Activated CD8-positive, alpha-beta memory T cell treated with anti-CD3 and anti-CD28 coated beads, Interleukin-2, amount 10 ng/mL, durations not matched to agents 7 days and 5 days (primary cell): ENCODE data around the gene NUDT1. TPM values are rescaled to one million over a fixed set of nuclear protein-coding genes. Genes with fewer than 3 reads are reported as not detected.

Experiments used
- ATAC-seq: fragments of 150-1000 bp; cut with Tn5 transposase; one replicate; pipeline ENCODE4 v1.10.0; 2021; ENCODE audit warnings: moderate library complexity
- CTCF ChIA-PET: fragments of 350-600 bp; sonication (Branson Sonifier 250); formaldehyde crosslinking; loops from one replicate; lab custom pipeline; 2021; ENCODE audit warnings: antibody characterized with exemption; lab: Charles Lee
- DNase-seq: peaks from one replicate; pipeline ENCODE4 v3.0.0-alpha.2; 2020
- H3K27ac Mint-ChIP-seq: one replicate; pipeline ENCODE4 v1.8.0; 2021; ENCODE audit warnings: mild to moderate bottlenecking, mixed read lengths
- H3K27me3 Mint-ChIP-seq: one replicate; pipeline ENCODE4 v1.8.0; 2021; ENCODE audit warnings: mixed read lengths
- H3K36me3 Mint-ChIP-seq: one replicate; pipeline ENCODE4 v1.8.0; 2021; ENCODE audit warnings: mild to moderate bottlenecking, mixed read lengths
- H3K4me1 Mint-ChIP-seq: one replicate; pipeline ENCODE4 v1.8.0; 2021; ENCODE audit warnings: mixed read lengths
- H3K4me3 Mint-ChIP-seq: one replicate; pipeline ENCODE4 v1.8.0; 2021; ENCODE audit warnings: mild to moderate bottlenecking, moderate library complexity, mixed read lengths
- H3K9me3 Mint-ChIP-seq: one replicate; pipeline ENCODE4 v1.8.0; 2022; ENCODE audit warnings: low read depth, mixed read lengths
- total RNA-seq, 2 experiments: library from RNA; stranded (reverse); gene quantifications; one replicate each; pipeline ENCODE4 v1.2.3, GENCODE V29; 2021

The NUDT1 gene
- total RNA-seq, 2 experiments from 2014 or later: 85.7 to 105 TPM

DNA sequence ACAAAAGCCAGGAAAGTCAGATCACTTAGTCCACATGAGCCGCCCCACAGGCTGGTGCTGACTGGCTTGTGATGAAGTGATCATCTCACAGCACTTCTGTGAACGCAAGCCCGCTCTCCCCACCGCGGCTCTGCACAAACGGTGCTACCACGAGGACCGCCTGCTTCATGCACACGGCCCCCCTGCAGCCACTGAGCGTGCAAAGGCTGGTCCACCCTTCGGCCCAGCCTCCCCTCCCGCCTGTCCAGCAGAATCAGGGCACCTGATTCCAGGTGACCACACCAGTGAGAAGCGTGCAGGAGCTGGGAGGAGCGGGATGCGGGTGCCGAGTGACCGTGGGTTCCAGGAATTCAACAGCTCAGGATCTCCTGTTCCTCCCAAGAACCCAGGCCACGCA, 41.4 kb upstream of the NUDT1 start:
- Mint-ChIP-seq H3K9me3 (no peaks in the 10 kb centered on the region), H3K27ac (no peak overlapping the region), H3K4me3 (no peak overlapping the region), H3K36me3 (peaks cover 18% of the 10 kb centered on the region), H3K4me1 (no peaks in the 10 kb centered on the region), H3K27me3 (no peaks in the 10 kb centered on the region)
- CTCF ChIA-PET: no interaction called here
- DNase-seq (no peak), ATAC-seq (no peak)

DNA sequence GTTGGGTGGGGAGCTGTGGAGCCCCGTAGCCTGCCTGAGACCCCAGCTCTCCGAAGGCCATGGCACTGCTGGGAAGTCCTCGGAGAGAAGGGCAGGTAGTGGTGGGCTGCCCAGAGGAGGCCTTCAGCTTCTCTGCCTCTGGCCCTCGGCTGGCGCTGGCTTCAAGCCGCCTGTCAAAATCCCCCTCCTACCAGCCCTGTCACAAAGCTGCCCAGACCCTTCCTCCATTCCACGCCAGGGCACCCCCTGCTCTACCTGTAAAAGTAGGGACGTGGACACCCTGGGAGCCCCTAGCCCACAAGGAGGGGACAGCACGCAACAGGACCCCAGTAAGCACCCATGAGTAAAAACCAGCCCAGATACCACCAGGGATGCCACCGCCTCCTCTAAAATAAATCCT, 40.9 kb upstream of the NUDT1 start:
- H3K4me1 Mint-ChIP-seq: no peaks in the 10 kb centered on the region
- no peaks in the 10 kb centered on the region for H3K27me3 Mint-ChIP-seq
- no peak overlapping the region for H3K4me3 Mint-ChIP-seq
- DNase-seq (no peak), ATAC-seq (no peak)
- H3K27ac Mint-ChIP-seq: no peak overlapping the region
- CTCF ChIA-PET: no interaction called here
- peaks cover 12% of the 10 kb centered on the region for H3K36me3 Mint-ChIP-seq
- H3K9me3 Mint-ChIP-seq: no peaks in the 10 kb centered on the region

- no peak for DNase-seq
- Mint-ChIP-seq H3K27me3 (no peaks in the 10 kb centered on the region), H3K36me3 (peaks cover 7% of the 10 kb centered on the region), H3K9me3 (no peaks in the 10 kb centered on the region), H3K4me3 (no peak overlapping the region), H3K27ac (no peak overlapping the region), H3K4me1 (no peaks in the 10 kb centered on the region)
- no peak for ATAC-seq
- CTCF ChIA-PET: no interaction called here
These were observed 40.2 kb upstream of the NUDT1 start for GRCh38 chr7:2201686-2202360.

DNA sequence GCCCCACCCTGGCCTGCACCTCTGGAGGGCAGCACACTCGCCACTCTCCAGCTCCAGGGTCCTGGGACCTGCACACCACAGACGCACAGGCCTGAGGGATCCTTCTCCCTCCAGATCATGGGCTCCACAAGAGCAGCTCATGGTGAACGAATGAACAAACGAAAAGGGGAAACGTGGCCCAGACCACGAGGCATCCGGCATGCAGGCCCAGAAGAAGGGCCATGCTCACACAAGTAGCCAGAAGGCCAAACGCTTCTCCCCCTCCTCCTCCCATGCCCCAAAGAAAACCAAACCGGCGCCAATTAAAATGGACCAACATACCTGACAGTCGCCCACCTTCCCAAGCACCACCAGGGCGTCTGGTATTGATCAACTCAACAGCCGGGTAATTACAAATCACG, 39.7 kb upstream of the NUDT1 start:
- Mint-ChIP-seq H3K27ac (no peak overlapping the region), H3K4me3 (no peak overlapping the region), H3K9me3 (no peaks in the 10 kb centered on the region), H3K4me1 (no peaks in the 10 kb centered on the region), H3K36me3 (peaks cover 3% of the 10 kb centered on the region), H3K27me3 (no peaks in the 10 kb centered on the region)
- DNase-seq (no peak), ATAC-seq (no peak)
- CTCF ChIA-PET: no interaction called here

DNA sequence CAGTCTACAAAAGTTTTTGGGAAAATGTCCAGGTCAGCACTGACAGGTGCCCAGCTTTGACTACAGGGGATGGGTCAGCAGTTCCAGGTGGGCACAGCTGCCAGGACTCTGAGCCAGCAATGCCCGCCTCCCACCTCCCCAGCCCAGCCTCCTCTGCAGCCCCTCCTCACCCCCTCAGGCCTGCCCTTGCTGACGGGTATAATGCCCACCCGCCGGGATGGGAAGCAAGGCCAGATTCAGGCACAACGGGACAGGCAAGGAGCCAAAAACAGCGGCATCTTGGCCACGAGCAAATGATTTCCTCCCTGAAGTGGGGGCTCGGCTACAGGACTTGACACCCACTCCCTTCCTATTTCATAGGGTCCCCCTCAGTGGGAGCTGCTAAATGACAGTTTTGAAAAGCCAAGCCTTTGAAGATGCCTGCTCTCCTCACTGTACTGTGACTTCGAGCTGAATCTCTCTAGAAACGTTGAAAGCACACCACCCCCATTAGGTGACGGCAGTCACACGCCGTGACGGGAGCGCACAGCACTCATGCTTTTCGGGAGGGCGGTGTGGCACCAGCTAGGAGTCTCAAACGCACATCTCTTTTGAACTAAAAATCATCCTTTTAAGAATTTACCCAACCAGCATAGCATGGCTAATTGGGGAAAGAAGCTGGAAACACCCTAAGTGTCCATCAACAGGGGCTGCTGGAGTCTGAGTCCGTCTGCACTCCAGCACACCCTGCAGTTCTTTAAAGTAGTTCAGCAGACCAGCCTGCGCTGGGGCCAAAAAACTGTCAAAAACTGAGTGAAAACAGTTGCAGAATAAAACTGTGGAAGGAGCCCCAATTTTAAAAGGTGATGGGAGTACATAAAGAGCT, 38.9 kb upstream of the NUDT1 start:
- Mint-ChIP-seq H3K36me3 (peaks cover 3% of the 10 kb centered on the region), H3K4me1 (no peaks in the 10 kb centered on the region), H3K27ac (no peak overlapping the region), H3K9me3 (no peaks in the 10 kb centered on the region), H3K27me3 (no peaks in the 10 kb centered on the region), H3K4me3 (no peak overlapping the region)
- DNase-seq (no peak), ATAC-seq (no peak)
- CTCF ChIA-PET: interaction anchor here (0.6 to 1.5 kb wide), 2 partner anchors 8 to 12 kb away, joined by 3 to 5 read pairs; no protein-coding TSS in a partner anchor

DNA sequence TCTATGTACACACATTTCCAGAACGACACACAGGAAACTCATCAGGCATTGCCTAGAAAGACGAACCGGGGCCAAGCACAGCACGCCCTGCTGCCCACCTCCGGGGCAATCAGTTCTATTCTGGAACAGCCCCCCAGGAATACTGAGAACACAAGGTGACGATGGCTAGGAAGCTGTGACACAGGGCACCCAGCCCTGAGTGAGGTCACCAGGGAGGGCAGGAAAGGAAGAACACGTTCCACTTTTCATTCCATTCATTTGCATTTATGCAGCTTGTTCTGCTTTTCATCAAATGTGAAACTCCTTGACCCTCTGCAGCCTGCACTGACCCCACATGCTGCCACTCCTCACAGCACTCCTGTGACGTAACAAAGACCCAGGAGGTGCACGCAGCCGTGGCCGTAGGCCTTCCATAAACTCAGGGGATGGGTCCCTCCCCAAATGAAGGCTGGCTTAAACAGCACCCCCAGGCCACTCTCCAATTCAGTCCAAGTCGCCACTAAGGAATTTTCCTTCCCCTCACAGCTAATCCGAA, 38.2 kb upstream of the NUDT1 start:
- ATAC-seq (no peak), DNase-seq (no peak)
- Mint-ChIP-seq H3K9me3 (no peaks in the 10 kb centered on the region), H3K4me1 (no peaks in the 10 kb centered on the region), H3K4me3 (no peak overlapping the region), H3K27ac (no peak overlapping the region), H3K36me3 (peaks cover 3% of the 10 kb centered on the region), H3K27me3 (no peaks in the 10 kb centered on the region)
- CTCF ChIA-PET: interaction anchor here (1.5 kb wide), 1 partner anchor 9 kb away, joined by 5 read pairs; no protein-coding TSS in a partner anchor

GRCh38 chr7:2204446-2204845, 37.6 kb upstream of the NUDT1 start:
- Mint-ChIP-seq H3K36me3 (peaks cover 3% of the 10 kb centered on the region), H3K4me3 (no peak overlapping the region), H3K27ac (no peak overlapping the region), H3K4me1 (no peaks in the 10 kb centered on the region), H3K9me3 (no peaks in the 10 kb centered on the region), H3K27me3 (no peaks in the 10 kb centered on the region)
- no peak for DNase-seq
- no peak for ATAC-seq
- CTCF ChIA-PET: interaction anchor here (1.5 kb wide), 1 partner anchor 10 kb away, joined by 5 read pairs; no protein-coding TSS in a partner anchor

DNA sequence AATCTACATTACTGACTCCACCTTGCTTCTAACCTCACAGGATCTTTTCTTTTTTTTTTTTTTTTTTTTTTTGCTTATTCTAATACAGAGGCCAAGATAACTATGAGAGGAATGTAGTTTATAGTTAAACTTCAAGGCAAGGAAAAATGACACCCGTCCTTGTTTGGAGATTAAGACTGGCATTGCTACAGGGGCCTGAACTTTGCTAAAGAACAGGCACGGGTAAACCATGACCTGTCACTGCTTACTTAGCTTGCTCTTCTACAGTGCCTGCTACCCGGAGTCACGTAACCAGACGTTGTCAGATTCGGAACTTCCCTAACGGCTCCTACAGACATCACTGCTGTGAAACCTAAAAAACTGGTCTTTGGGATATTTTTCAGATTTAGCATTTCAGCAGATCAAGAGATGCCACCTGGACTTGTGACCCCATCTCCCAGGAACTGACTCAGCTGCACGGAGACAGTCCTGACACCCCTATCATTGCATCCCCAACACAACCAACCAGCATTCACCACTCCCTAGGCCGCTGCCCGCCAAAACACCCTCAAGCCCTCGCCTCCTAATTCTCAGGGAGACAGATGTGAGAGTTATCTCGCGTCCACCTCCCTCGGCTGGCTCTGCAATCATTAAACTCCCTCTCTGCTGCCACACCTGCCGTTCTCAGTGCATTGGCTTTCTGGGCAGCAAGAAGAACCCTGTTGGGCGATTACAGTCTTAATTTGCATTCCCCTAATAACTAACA, 36.8 kb upstream of the NUDT1 start:
- Mint-ChIP-seq H3K27ac (no peak overlapping the region), H3K27me3 (no peaks in the 10 kb centered on the region), H3K36me3 (peaks cover 2% of the 10 kb centered on the region), H3K4me1 (peaks cover 2% of the 10 kb centered on the region), H3K9me3 (no peaks in the 10 kb centered on the region), H3K4me3 (no peak overlapping the region)
- DNase-seq: no peak
- CTCF ChIA-PET: interaction anchor here (0.5 kb wide), 1 partner anchor 417 kb away, joined by 3 read pairs; no protein-coding TSS in a partner anchor
- ATAC-seq: no peak

DNA sequence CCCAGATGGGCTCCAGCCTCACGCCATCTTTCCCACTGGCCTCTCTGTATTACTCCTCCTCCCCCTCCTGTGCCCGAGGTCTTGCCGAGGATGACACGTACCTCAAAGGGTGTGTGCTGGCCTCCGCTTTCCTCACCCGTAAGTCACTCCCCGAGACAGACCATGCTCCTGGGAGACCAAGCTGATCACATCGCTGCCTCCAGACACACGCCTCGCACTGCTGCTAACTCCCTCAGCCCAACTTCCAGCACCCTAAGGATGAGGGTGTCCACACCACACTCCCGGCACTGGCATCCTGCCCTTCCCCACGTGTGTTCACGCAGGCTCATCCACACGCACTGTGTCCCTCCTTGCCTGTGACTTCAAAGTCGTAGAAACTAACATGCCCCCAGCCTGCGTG, 33.3 kb upstream of the NUDT1 start:
- Mint-ChIP-seq H3K4me1 (peaks cover 2% of the 10 kb centered on the region), H3K9me3 (no peaks in the 10 kb centered on the region), H3K27me3 (no peaks in the 10 kb centered on the region), H3K36me3 (peaks cover 8% of the 10 kb centered on the region), H3K4me3 (no peak overlapping the region), H3K27ac (no peak overlapping the region)
- no peak for DNase-seq
- CTCF ChIA-PET: interaction anchor here (1.1 to 1.6 kb wide), 4 partner anchors 16 to 628 kb away, joined by 3 to 4 read pairs (median 3); no protein-coding TSS in a partner anchor
- no peak for ATAC-seq

DNA sequence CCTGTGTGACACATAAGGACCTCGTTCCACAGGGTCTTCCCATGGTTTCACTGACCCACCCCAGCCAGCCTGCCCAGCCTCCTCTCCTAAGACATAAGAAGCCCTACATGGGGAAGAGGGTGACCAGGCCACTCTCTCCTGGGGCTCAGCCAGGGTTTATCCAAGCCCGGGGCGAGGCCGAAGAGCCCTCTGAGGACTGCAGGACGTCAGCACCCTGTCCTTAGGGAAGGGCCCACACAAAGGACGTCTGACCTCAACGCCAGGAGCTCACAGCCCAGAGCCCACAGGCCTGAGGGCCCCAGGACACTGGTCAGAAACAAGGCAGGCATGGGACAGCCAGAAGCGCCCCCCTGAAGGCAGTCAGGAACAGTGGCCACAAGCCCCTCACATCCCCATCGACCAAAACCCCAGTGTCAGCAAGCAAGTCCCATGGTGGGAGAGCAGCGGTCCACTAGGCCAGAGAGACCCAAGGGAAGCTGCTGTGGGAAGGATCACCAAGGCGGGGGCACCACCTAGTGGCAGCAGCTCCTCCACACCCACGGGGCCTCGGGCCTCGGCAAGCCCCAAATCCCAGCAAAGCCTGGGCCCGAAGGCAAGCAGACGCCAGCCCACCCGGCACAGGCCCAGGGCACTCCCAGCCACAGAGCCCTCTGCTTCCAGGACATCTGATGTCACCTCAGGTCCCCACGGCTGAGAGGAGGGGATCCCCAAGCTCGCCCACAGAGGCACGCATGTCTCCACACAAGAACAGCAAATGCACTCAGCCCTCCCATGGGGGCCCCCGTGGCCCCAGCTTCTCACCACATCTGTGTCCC, 32.7 kb upstream of the NUDT1 start:
- CTCF ChIA-PET: interaction anchor here (0.6 to 1.6 kb wide), 12 partner anchors 14 to 628 kb away, joined by 3 to 5 read pairs (median 3); no protein-coding TSS in a partner anchor
- DNase-seq (peak; percentile 67), ATAC-seq (peak; percentile 66)
- Mint-ChIP-seq H3K4me3 (no peak overlapping the region), H3K27ac (no peak overlapping the region), H3K9me3 (no peaks in the 10 kb centered on the region), H3K27me3 (no peaks in the 10 kb centered on the region), H3K4me1 (peaks cover 7% of the 10 kb centered on the region), H3K36me3 (peaks cover 8% of the 10 kb centered on the region)

- peaks cover 8% of the 10 kb centered on the region for H3K36me3 Mint-ChIP-seq
- no peak for DNase-seq
- no peak overlapping the region for H3K27ac Mint-ChIP-seq
- peaks cover 13% of the 10 kb centered on the region for H3K4me1 Mint-ChIP-seq
- H3K4me3 Mint-ChIP-seq: no peak overlapping the region
- no peaks in the 10 kb centered on the region for H3K27me3 Mint-ChIP-seq
- no peak for ATAC-seq
- no peaks in the 10 kb centered on the region for H3K9me3 Mint-ChIP-seq
- CTCF ChIA-PET: interaction anchor here (1.1 to 1.4 kb wide), 9 partner anchors 15 to 629 kb away, joined by 3 to 5 read pairs (median 3); no protein-coding TSS in a partner anchor
These were observed 32.1 kb upstream of the NUDT1 start for GRCh38 chr7:2209961-2210323.

GRCh38 chr7:2210551-2211258, 31.3 kb upstream of the NUDT1 start:
- DNase-seq: no peak
- peaks cover 12% of the 10 kb centered on the region for H3K36me3 Mint-ChIP-seq
- peaks cover 18% of the 10 kb centered on the region for H3K4me1 Mint-ChIP-seq
- H3K9me3 Mint-ChIP-seq: no peaks in the 10 kb centered on the region
- H3K27ac Mint-ChIP-seq: no peak overlapping the region
- no peak for ATAC-seq
- H3K4me3 Mint-ChIP-seq: no peak overlapping the region
- H3K27me3 Mint-ChIP-seq: no peaks in the 10 kb centered on the region
- CTCF ChIA-PET: interaction anchor here (1.3 kb wide), 1 partner anchor 138 kb away, joined by 3 read pairs; no protein-coding TSS in a partner anchor
